ENCODE measurements around the gene PTCD2.

GRCh38 chr5:72300590-72301339 is 19.4 kb upstream of the PTCD2 start:
- TF ChIP-seq CTCF (IDR thresholded peaks at IDR 0.05; ENCODE audit: extremely low read depth in 1 of 2, insufficient read depth in 1 of 2, low read depth in 1 of 2, low read length in 2 of 2) (no peak), MYC (IDR thresholded peaks at IDR 0.05; ENCODE audit: low read depth, low read length) (no peak), MAX (IDR thresholded peaks at IDR 0.05; ENCODE audit: insufficient read depth, insufficient read length) (no peak), GATA2 (IDR thresholded peaks at IDR 0.05; ENCODE audit: insufficient read depth, insufficient read length, low read depth, low read length) (no peak)
